HepG2 (cell line): ENCODE data around the gene C20orf202. TPM values are rescaled to one million over a fixed set of nuclear protein-coding genes. Genes with fewer than 3 reads are reported as not detected.

ENCODE experiments used
- GTF2F1 ChIP-seq: fragments of 150-350 bp; IDR thresholded peaks from 2 replicates; pipeline ENCODE4 v1.6.1; 2014; ENCODE audit warnings: low read length
- HNRNPK ChIP-seq: fragments of 200-400 bp; formaldehyde crosslinking; IDR thresholded peaks from 2 replicates; pipeline ENCODE4 v1.6.1; 2018; ENCODE audit warnings: low read length, low read depth, moderate library complexity, mild to moderate bottlenecking; ENCODE audit not compliant: poor library complexity, severe bottlenecking
- JUND ChIP-seq: sonication (generic); formaldehyde crosslinking; IDR thresholded peaks from 2 replicates; pipeline ENCODE4 v1.8.0; 2022; ENCODE audit warnings: mild to moderate bottlenecking, missing genetic modification reagents
- MAF1 ChIP-seq: sonication (generic); formaldehyde crosslinking; IDR thresholded peaks from 2 replicates; pipeline ENCODE4 v1.5.0; 2020; ENCODE audit warnings: missing genetic modification reagents, borderline replicate concordance
- MEF2D ChIP-seq: sonication (generic); formaldehyde crosslinking; IDR thresholded peaks from 2 replicates; pipeline ENCODE4 v1.5.1; 2020; ENCODE audit warnings: mild to moderate bottlenecking, missing genetic modification reagents
- MYNN ChIP-seq: sonication (generic); formaldehyde crosslinking; IDR thresholded peaks from 2 replicates; pipeline ENCODE4 v1.4.0; 2020; ENCODE audit warnings: mild to moderate bottlenecking, low read depth, missing genetic modification reagents
- NFATC3 ChIP-seq: sonication (generic); formaldehyde crosslinking; IDR thresholded peaks from 2 replicates; pipeline ENCODE4 v1.5.1; 2020; ENCODE audit warnings: mild to moderate bottlenecking, missing genetic modification reagents
- POLR2A ChIP-seq, 2 experiments: IDR thresholded peaks; 2 replicates each; pipeline ENCODE4 v1.6.1; 2011; ENCODE audit warnings: low read depth in 2 of 2, low read length in 2 of 2, mild to moderate bottlenecking in 1 of 2, moderate library complexity in 1 of 2; ENCODE audit not compliant: insufficient read depth in 1 of 2
- SIN3A ChIP-seq: IDR thresholded peaks from 2 replicates; pipeline ENCODE4 v1.6.1; 2011; ENCODE audit warnings: low read depth, mild to moderate bottlenecking, control low read depth, low read length, borderline replicate concordance
- STAG1 ChIP-seq: sonication (generic); formaldehyde crosslinking; IDR thresholded peaks from 2 replicates; pipeline ENCODE4 v1.4.0; 2020; ENCODE audit warnings: missing genetic modification reagents
- ZFYVE20 ChIP-seq: sonication (generic); formaldehyde crosslinking; IDR thresholded peaks from 2 replicates; pipeline ENCODE4 v1.8.0; 2023; ENCODE audit warnings: low read depth, mild to moderate bottlenecking, moderate library complexity, missing genetic modification reagents, borderline replicate concordance
- ZNF263 ChIP-seq: sonication (generic); formaldehyde crosslinking; IDR thresholded peaks from 2 replicates; pipeline ENCODE4 v1.4.0; 2020; ENCODE audit warnings: missing genetic modification reagents
- ZNF432 ChIP-seq: sonication (generic); formaldehyde crosslinking; IDR thresholded peaks from 2 replicates; pipeline ENCODE4 v1.5.0; 2020; ENCODE audit warnings: missing genetic modification reagents, mild to moderate bottlenecking, borderline replicate concordance
- ZNF550 ChIP-seq: sonication (generic); formaldehyde crosslinking; IDR thresholded peaks from 2 replicates; pipeline ENCODE4 v1.4.0; 2020; ENCODE audit warnings: mild to moderate bottlenecking, missing genetic modification reagents, borderline replicate concordance
- ZNF556 ChIP-seq: sonication (generic); formaldehyde crosslinking; IDR thresholded peaks from 2 replicates; pipeline ENCODE4 v1.4.0; 2020; ENCODE audit warnings: mild to moderate bottlenecking, missing genetic modification reagents, borderline replicate concordance
- ZNF619 ChIP-seq: sonication (generic); formaldehyde crosslinking; IDR thresholded peaks from 2 replicates; pipeline ENCODE4 v1.4.0; 2020; ENCODE audit warnings: mild to moderate bottlenecking, missing genetic modification reagents
- ZNF878 ChIP-seq: sonication (generic); formaldehyde crosslinking; IDR thresholded peaks from 2 replicates; pipeline ENCODE4 v1.8.1; 2023; ENCODE audit warnings: mild to moderate bottlenecking, missing genetic modification reagents, moderate library complexity
- ZSCAN29 ChIP-seq: sonication (generic); formaldehyde crosslinking; conservative IDR thresholded peaks from 2 replicates; pipeline ENCODE4 v1.4.0; 2020; ENCODE audit warnings: mild to moderate bottlenecking, missing genetic modification reagents
- polyA plus RNA-seq, 8 experiments: library from polyadenylated mRNA; depleted of rRNA in 3 of 8; stranded (reverse) in 7 of 8; unstranded in 1 of 8; fragments of >200 nt; fragmentation: Illumina TruSeq in 4 of 8; extraction: Trizol in 4 of 8; gene quantifications; 2 replicates each; pipeline versions ENCODE4 v1.2.1 to v1.2.3, GENCODE V29; 2011 to 2016; ENCODE audit warnings: low read depth in 4 of 8, missing spikeins in 1 of 8, mixed read lengths in 1 of 8; ENCODE audit not compliant: insufficient read depth in 1 of 8
- total RNA-seq, 5 experiments: library from RNA; depleted of rRNA; stranded (reverse); fragments of >200 nt; fragmentation: Illumina TruSeq; extraction: Trizol; gene quantifications; 2 replicates each; pipeline ENCODE4 v1.2.3, GENCODE V29; 2016; ENCODE audit warnings: low read depth in 1 of 5
- TF ChIP-seq, protein P1 (sequence below): sonication (generic); formaldehyde crosslinking; IDR thresholded peaks from 2 replicates; pipeline ENCODE4 v1.8.1; 2023; ENCODE audit warnings: missing genetic modification reagents, mild to moderate bottlenecking, borderline replicate concordance
- TF ChIP-seq, protein P2 (sequence below): sonication (generic); formaldehyde crosslinking; IDR thresholded peaks from 2 replicates; pipeline ENCODE4 v1.4.0; 2020; ENCODE audit warnings: mild to moderate bottlenecking, low read depth, missing genetic modification reagents
- TF ChIP-seq, protein P3 (sequence below): sonication (generic); formaldehyde crosslinking; IDR thresholded peaks from 2 replicates; pipeline ENCODE4 v1.5.0; 2020; ENCODE audit warnings: missing genetic modification reagents, mild to moderate bottlenecking, borderline replicate concordance
- TF ChIP-seq, protein P4 (sequence below): sonication (generic); formaldehyde crosslinking; IDR thresholded peaks from 2 replicates; pipeline ENCODE4 v1.8.1; 2022; ENCODE audit warnings: mild to moderate bottlenecking, missing genetic modification reagents
- TF ChIP-seq, protein P5 (sequence below): sonication (generic); formaldehyde crosslinking; IDR thresholded peaks from 2 replicates; pipeline ENCODE4 v1.5.1; 2020; ENCODE audit warnings: mild to moderate bottlenecking, missing genetic modification reagents, moderate library complexity

Gene C20orf202
- total and polyA plus RNA-seq, 2 of the 13 experiments (the other 11 are each of a cell fraction or from before 2014, with no cell fraction given): 0.20 to 1.2 TPM

DNA sequence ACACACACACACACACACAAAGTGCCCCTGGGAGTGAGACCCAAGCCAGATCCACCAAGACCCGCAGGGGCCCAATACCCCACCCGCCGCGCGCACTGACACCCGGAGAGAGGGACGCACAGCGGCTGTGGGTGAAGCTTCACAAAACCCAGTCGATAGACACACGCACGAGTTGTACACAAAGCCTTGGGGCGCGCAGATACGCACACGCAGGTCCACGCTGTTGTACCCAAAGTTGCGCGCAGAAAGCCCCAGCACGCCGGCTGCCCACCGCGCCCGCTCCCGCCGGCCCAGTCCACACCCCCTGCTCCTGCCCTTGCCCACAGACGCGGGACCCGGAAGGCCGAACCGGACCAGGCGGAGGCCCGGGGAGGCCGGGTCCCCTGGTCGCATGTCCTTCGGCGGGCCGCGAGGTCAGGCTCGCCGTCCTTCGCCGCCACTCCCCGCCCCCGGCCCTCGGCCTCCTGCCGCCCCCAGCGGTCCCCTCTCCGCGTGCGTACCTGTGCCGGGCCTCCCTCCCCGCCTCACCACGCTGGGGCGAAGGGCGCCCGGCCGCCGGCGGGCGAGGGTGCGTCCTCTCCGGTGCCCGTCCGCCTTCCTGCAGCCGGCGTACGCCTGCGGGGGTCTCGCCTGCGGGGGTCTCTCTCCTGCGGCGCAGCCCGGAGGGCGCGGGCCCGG, 18.5 kb upstream of the C20orf202 start, which contains the start of gene TMEM74B (continued):
- TF ChIP-seq, protein P1, sequence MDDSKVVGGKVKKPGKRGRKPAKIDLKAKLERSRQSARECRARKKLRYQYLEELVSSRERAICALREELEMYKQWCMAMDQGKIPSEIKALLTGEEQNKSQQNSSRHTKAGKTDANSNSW: peak; percentile 55; the same call in 1 of the 2 replicates
- TF ChIP-seq MEF2D (no peak), ZSCAN29 (no peak), ZNF556 (CRISPR knock-in tag) (0 out of 2 replicates have a peak, but pooled peaks have one; percentile 40), ZNF432 (CRISPR knock-in tag) (no peak), MYNN (no peak), ZNF550 (CRISPR knock-in tag) (no peak), HNRNPK (no peak), POLR2A (IDR thresholded peaks at IDR 0.05; ENCODE audit: insufficient read depth in 1 of 2, low read depth in 2 of 2, low read length in 2 of 2) (0 out of 4 replicates have a peak, but pooled peaks of 1 of the 2 experiments have one; percentile 22), ZNF263 (CRISPR knock-in tag) (0 out of 2 replicates have a peak, but pooled peaks have one; percentile 32), ZFYVE20 (CRISPR knock-in tag) (no peak), ZNF878 (CRISPR knock-in tag) (no peak), ZNF619 (CRISPR knock-in tag) (no peak), GTF2F1 (no peak), STAG1 (CRISPR knock-in tag) (no peak), JUND (CRISPR knock-in tag) (no peak), MAF1 (CRISPR knock-in tag) (no peak), SIN3A (peak; percentile 45; the same call in 1 of the 2 replicates), NFATC3 (CRISPR knock-in tag) (no peak)
- TF ChIP-seq, protein P2, sequence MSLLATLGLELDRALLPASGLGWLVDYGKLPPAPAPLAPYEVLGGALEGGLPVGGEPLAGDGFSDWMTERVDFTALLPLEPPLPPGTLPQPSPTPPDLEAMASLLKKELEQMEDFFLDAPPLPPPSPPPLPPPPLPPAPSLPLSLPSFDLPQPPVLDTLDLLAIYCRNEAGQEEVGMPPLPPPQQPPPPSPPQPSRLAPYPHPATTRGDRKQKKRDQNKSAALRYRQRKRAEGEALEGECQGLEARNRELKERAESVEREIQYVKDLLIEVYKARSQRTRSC (CRISPR knock-in tag): no peak
- TF ChIP-seq, protein P3, sequence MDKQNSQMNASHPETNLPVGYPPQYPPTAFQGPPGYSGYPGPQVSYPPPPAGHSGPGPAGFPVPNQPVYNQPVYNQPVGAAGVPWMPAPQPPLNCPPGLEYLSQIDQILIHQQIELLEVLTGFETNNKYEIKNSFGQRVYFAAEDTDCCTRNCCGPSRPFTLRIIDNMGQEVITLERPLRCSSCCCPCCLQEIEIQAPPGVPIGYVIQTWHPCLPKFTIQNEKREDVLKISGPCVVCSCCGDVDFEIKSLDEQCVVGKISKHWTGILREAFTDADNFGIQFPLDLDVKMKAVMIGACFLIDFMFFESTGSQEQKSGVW (CRISPR knock-in tag): no peak
- TF ChIP-seq, protein P4, sequence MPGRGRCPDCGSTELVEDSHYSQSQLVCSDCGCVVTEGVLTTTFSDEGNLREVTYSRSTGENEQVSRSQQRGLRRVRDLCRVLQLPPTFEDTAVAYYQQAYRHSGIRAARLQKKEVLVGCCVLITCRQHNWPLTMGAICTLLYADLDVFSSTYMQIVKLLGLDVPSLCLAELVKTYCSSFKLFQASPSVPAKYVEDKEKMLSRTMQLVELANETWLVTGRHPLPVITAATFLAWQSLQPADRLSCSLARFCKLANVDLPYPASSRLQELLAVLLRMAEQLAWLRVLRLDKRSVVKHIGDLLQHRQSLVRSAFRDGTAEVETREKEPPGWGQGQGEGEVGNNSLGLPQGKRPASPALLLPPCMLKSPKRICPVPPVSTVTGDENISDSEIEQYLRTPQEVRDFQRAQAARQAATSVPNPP (CRISPR knock-in tag): no peak
- TF ChIP-seq, protein P5, sequence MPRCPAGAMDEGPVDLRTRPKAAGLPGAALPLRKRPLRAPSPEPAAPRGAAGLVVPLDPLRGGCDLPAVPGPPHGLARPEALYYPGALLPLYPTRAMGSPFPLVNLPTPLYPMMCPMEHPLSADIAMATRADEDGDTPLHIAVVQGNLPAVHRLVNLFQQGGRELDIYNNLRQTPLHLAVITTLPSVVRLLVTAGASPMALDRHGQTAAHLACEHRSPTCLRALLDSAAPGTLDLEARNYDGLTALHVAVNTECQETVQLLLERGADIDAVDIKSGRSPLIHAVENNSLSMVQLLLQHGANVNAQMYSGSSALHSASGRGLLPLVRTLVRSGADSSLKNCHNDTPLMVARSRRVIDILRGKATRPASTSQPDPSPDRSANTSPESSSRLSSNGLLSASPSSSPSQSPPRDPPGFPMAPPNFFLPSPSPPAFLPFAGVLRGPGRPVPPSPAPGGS (CRISPR knock-in tag): no peak; the same call in 1 of the 2 replicates
